H9 (cell line): ENCODE measurements around the gene GHR. TPM values are rescaled to one million over a fixed set of nuclear protein-coding genes. Genes with fewer than 3 reads are reported as not detected.

Source experiments
- DNase-seq: peaks from one replicate; pipeline ENCODE4 v3.0.0-alpha.2; 2017
- H2AFZ ChIP-seq: one replicate; pipeline ENCODE4 v1.6.1; 2013; ENCODE audit warnings: mild to moderate bottlenecking, low read length, control low read depth, moderate library complexity
- H2AK5ac ChIP-seq: 2 replicates; pipeline ENCODE4 v1.6.1; 2013; ENCODE audit warnings: low read length, control low read depth, mixed read lengths; ENCODE audit not compliant: insufficient read length
- H2BK120ac ChIP-seq: one replicate; pipeline ENCODE4 v1.6.1; 2013; ENCODE audit warnings: low read depth, mild to moderate bottlenecking, low read length, control low read depth, inconsistent platforms; ENCODE audit not compliant: poor library complexity, severe bottlenecking
- H2BK12ac ChIP-seq: 2 replicates; pipeline ENCODE4 v1.6.1; 2013; ENCODE audit warnings: low read length, control low read depth, mixed read lengths, low read depth; ENCODE audit not compliant: insufficient read length
- H2BK15ac ChIP-seq: 2 replicates; pipeline ENCODE4 v1.6.1; 2013; ENCODE audit warnings: low read depth, low read length, control low read depth
- H2BK20ac ChIP-seq: one replicate; pipeline ENCODE4 v1.6.1; 2013; ENCODE audit warnings: low read depth, mild to moderate bottlenecking, low read length, control low read depth, inconsistent platforms; ENCODE audit not compliant: poor library complexity, severe bottlenecking
- H2BK5ac ChIP-seq: 2 replicates; pipeline ENCODE4 v1.6.1; 2013; ENCODE audit warnings: low read length, control low read depth, mixed read lengths; ENCODE audit not compliant: insufficient read length
- H3K14ac ChIP-seq: 2 replicates; pipeline ENCODE4 v1.6.1; 2013; ENCODE audit warnings: low read length, control low read depth; ENCODE audit not compliant: insufficient read depth
- H3K18ac ChIP-seq: 2 replicates; pipeline ENCODE4 v1.6.1; 2013; ENCODE audit warnings: low read depth, mild to moderate bottlenecking, mixed read lengths, low read length, control low read depth; ENCODE audit not compliant: insufficient read length
- H3K23ac ChIP-seq: 2 replicates; pipeline ENCODE4 v1.6.1; 2013; ENCODE audit warnings: low read length, control low read depth, mixed read lengths, low read depth; ENCODE audit not compliant: insufficient read length
- H3K23me2 ChIP-seq: 2 replicates; pipeline ENCODE4 v1.6.1; 2013; ENCODE audit warnings: low read depth, mild to moderate bottlenecking, mixed read lengths, low read length, control low read depth; ENCODE audit not compliant: insufficient read length, poor library complexity, severe bottlenecking
- H3K27ac ChIP-seq: 2 replicates; pipeline ENCODE4 v1.5.1; 2013; ENCODE audit warnings: low read length, control low read depth, mixed read lengths, low read depth; ENCODE audit not compliant: insufficient read length
- H3K27me3 ChIP-seq: 2 replicates; pipeline ENCODE4 v1.6.1; 2013; ENCODE audit warnings: low read length, control low read depth, inconsistent platforms; ENCODE audit not compliant: insufficient read depth
- H3K4ac ChIP-seq: 2 replicates; pipeline ENCODE4 v1.6.1; 2013; ENCODE audit warnings: low read depth, mild to moderate bottlenecking, control low read depth, inconsistent platforms, low read length, moderate library complexity
- H3K4me1 ChIP-seq: 2 replicates; pipeline ENCODE4 v1.6.1; 2013; ENCODE audit warnings: low read length, control low read depth, inconsistent platforms; ENCODE audit not compliant: insufficient read depth
- H3K4me2 ChIP-seq: 2 replicates; pipeline ENCODE4 v1.6.1; 2013; ENCODE audit warnings: low read length, control low read depth, mixed read lengths; ENCODE audit not compliant: insufficient read length, insufficient read depth
- H3K56ac ChIP-seq: 2 replicates; pipeline ENCODE4 v1.6.1; 2013; ENCODE audit warnings: low read depth, mild to moderate bottlenecking, mixed read lengths, low read length, control low read depth; ENCODE audit not compliant: insufficient read length
- H3K79me1 ChIP-seq: 2 replicates; pipeline ENCODE4 v1.6.1; 2013; ENCODE audit warnings: low read depth, mild to moderate bottlenecking, moderate library complexity, low read length, control low read depth, inconsistent platforms; ENCODE audit not compliant: insufficient read depth, poor library complexity, severe bottlenecking
- H3K79me2 ChIP-seq: 2 replicates; pipeline ENCODE4 v1.6.1; 2013; ENCODE audit warnings: low read length, control low read depth, inconsistent platforms; ENCODE audit not compliant: insufficient read depth
- H3K9ac ChIP-seq: 2 replicates; pipeline ENCODE4 v1.6.1; 2013; ENCODE audit warnings: low read length, control low read depth, mixed read lengths; ENCODE audit not compliant: insufficient read length; ENCODE audit errors: extremely low read depth
- H3K9me3 ChIP-seq: one replicate; pipeline ENCODE4 v1.6.1; 2013; ENCODE audit warnings: low read depth, low read length, inconsistent platforms; ENCODE audit not compliant: control insufficient read depth
- H3T11ph ChIP-seq: one replicate; pipeline ENCODE4 v1.6.1; 2013; ENCODE audit warnings: mild to moderate bottlenecking, low read length, control low read depth, inconsistent platforms
- H4K20me1 ChIP-seq: one replicate; pipeline ENCODE4 v1.6.1; 2013; ENCODE audit not compliant: control insufficient read depth, insufficient read length, insufficient read depth
- H4K5ac ChIP-seq: 2 replicates; pipeline ENCODE4 v1.6.1; 2013; ENCODE audit warnings: low read depth, mild to moderate bottlenecking, mixed read lengths, low read length, control low read depth; ENCODE audit not compliant: insufficient read length
- H4K8ac ChIP-seq: replicated peaks from 2 replicates; pipeline ENCODE4 v1.6.1; 2013; ENCODE audit warnings: low read length, control low read depth, mixed read lengths, low read depth; ENCODE audit not compliant: insufficient read length
- H4K91ac ChIP-seq: 2 replicates; pipeline ENCODE4 v1.6.1; 2013; ENCODE audit warnings: low read depth, mild to moderate bottlenecking, moderate library complexity, mixed read lengths, low read length, control low read depth; ENCODE audit not compliant: insufficient read length
- H3K27ac Mint-ChIP-seq, 3 experiments: 2 replicates in 2 of 3; 3 replicates in 1 of 3; pipeline ENCODE4 v1.8.0; 2020 to 2021; ENCODE audit warnings: mixed read lengths in 3 of 3, mild to moderate bottlenecking in 1 of 3, moderate library complexity in 1 of 3
- H3K27me3 Mint-ChIP-seq: 2 replicates; pipeline ENCODE4 v1.8.0; 2021; ENCODE audit warnings: low read depth, mild to moderate bottlenecking, moderate library complexity, mixed read lengths
- H3K36me3 Mint-ChIP-seq, 3 experiments: 2 replicates in 2 of 3; 3 replicates in 1 of 3; pipeline ENCODE4 v1.8.0; 2020 to 2021; ENCODE audit warnings: low read depth in 3 of 3, mixed read lengths in 3 of 3; ENCODE audit not compliant: insufficient read depth in 1 of 3
- H3K4me1 Mint-ChIP-seq, 2 experiments: 2 replicates each; pipeline ENCODE4 v1.8.0; 2020; ENCODE audit warnings: mixed read lengths in 2 of 2
- H3K4me3 Mint-ChIP-seq, 2 experiments: 2 replicates in 1 of 2; 3 replicates in 1 of 2; pipeline ENCODE4 v1.8.0; 2020 to 2021; ENCODE audit warnings: mild to moderate bottlenecking in 2 of 2, mixed read lengths in 2 of 2, moderate library complexity in 1 of 2
- H3K9me3 Mint-ChIP-seq, 2 experiments: 2 replicates in 1 of 2; 3 replicates in 1 of 2; pipeline ENCODE4 v1.8.0; 2020; ENCODE audit warnings: mild to moderate bottlenecking in 2 of 2, mixed read lengths in 2 of 2, moderate library complexity in 1 of 2
- CTCF ChIP-seq: fragments of 200-600 bp; sonication (generic); conservative IDR thresholded peaks from 3 replicates; pipeline ENCODE4 v1.8.0; 2021; ENCODE audit warnings: antibody characterized with exemption, mild to moderate bottlenecking
- WGBS: extraction: QIAGEN DNeasy Blood & Tissue Kit; methylation state at CpG from one replicate; pipeline ENCODE4 v1.1.7; 2013; ENCODE audit warnings: missing lambda C conversion rate, low lambda C conversion rate, mixed read lengths; ENCODE audit not compliant: insufficient read length; ENCODE audit errors: extremely low coverage; 5-methylcytosine and 5-hydroxymethylcytosine counted together
- total RNA-seq: library from RNA; stranded (reverse); gene quantifications from 2 replicates; pipeline ENCODE4 v1.2.1, GENCODE V29; 2021

The GHR gene
- total RNA-seq, 1 experiment from 2014 or later, result 0.20 TPM

GRCh38 chr5:42514754-42515153 is 91.5 kb downstream of the GHR start:
- H3K79me1 ChIP-seq, result no peaks in the 10 kb centered on the region
- no peaks in the 10 kb centered on the region for H3K36me3 Mint-ChIP-seq

More at GRCh38 chr5:42514754-42515153, 91.5 kb downstream of the GHR start:
- no CpG with 5 or more reads among the region's 2 CpGs for WGBS
- peak; percentile 31 for DNase-seq
- Histone ChIP-seq H3K4me1 (no peaks in the 10 kb centered on the region), H3K9me3 (no peaks in the 10 kb centered on the region), H2BK20ac (no peak overlapping the region), H3K27me3 (no peaks in the 10 kb centered on the region), H3K18ac (no peak overlapping the region), H3T11ph (no peak overlapping the region), H2BK120ac (no peak overlapping the region), H3K9ac (no peak overlapping the region), H4K20me1 (no peaks in the 10 kb centered on the region), H3K4ac (no peak overlapping the region), H2AFZ (no peak overlapping the region), H2BK15ac (no peak overlapping the region), H3K14ac (no peak overlapping the region), H2BK12ac (no peak overlapping the region), H4K5ac (no peak overlapping the region), H3K23ac (no peak overlapping the region), H4K91ac (no peak overlapping the region), H3K56ac (no peak overlapping the region), H2BK5ac (no peak overlapping the region), H3K23me2 (no peaks in the 10 kb centered on the region), H2AK5ac (no peak overlapping the region), H3K27ac (no peak overlapping the region), H4K8ac (no peak overlapping the region), H3K79me2 (no peaks in the 10 kb centered on the region), H3K4me2 (no peak overlapping the region)
- Mint-ChIP-seq H3K4me3 (no peak overlapping the region), H3K27me3 (no peaks in the 10 kb centered on the region), H3K9me3 (no peaks in the 10 kb centered on the region), H3K27ac (no peak overlapping the region), H3K4me1 (peaks cover 0 to 8% of the 10 kb centered on the region in 2 experiments; a peak in 3 of 4 replicates)
- TF ChIP-seq CTCF, result peak; percentile 52
